MM.1S (cell line): Measurements from ENCODE around the gene KRTDAP.
A peak's percentile ranks its signal among the peaks of the same experiment; 100 is the strongest.

ENCODE experiments used
- DNase-seq: peaks from one replicate; pipeline ENCODE4 v3.0.0-alpha.2; 2015
- H2AFZ ChIP-seq: fragments of 300-600 bp; sonication (generic); 2 replicates; pipeline ENCODE4 v1.6.0; 2016; ENCODE audit warnings: antibody characterized with exemption, low read length
- H3F3A ChIP-seq: fragments of 300-600 bp; sonication (generic); 2 replicates; pipeline ENCODE4 v1.6.1; 2016; ENCODE audit warnings: mild to moderate bottlenecking, antibody characterized with exemption, low read length, moderate library complexity, mixed read lengths; ENCODE audit not compliant: insufficient read depth
- H3K27ac ChIP-seq: fragments of 300-600 bp; sonication (generic); 2 replicates; pipeline ENCODE4 v1.5.1; 2016; ENCODE audit warnings: mild to moderate bottlenecking, low read length
- H3K27me3 ChIP-seq: fragments of 300-600 bp; sonication (generic); replicated peaks from 2 replicates; pipeline ENCODE4 v1.6.0; 2016; ENCODE audit warnings: low read length; ENCODE audit not compliant: insufficient read depth
- H3K36me3 ChIP-seq: fragments of 300-600 bp; sonication (generic); replicated peaks from 2 replicates; pipeline ENCODE4 v1.6.1; 2016; ENCODE audit warnings: mild to moderate bottlenecking, low read length, mixed read lengths; ENCODE audit not compliant: insufficient read depth
- H3K4me1 ChIP-seq: fragments of 300-600 bp; sonication (generic); 2 replicates; pipeline ENCODE4 v1.6.1; 2016; ENCODE audit warnings: low read length, mixed read lengths
- H3K4me2 ChIP-seq: fragments of 300-600 bp; sonication (generic); 2 replicates; pipeline ENCODE4 v1.6.0; 2016; ENCODE audit warnings: low read depth, low read length
- H3K4me3 ChIP-seq: fragments of 300-600 bp; sonication (generic); 2 replicates; pipeline ENCODE4 v1.5.1; 2016; ENCODE audit warnings: low read length, mixed read lengths
- H3K79me2 ChIP-seq: fragments of 300-600 bp; sonication (generic); 2 replicates; pipeline ENCODE4 v1.6.1; 2016; ENCODE audit warnings: mixed run types, low read length, mixed read lengths
- H3K9ac ChIP-seq: fragments of 300-600 bp; sonication (generic); 2 replicates; pipeline ENCODE4 v1.6.1; 2016; ENCODE audit warnings: low read length, mixed read lengths
- H3K9me2 ChIP-seq: fragments of 300-600 bp; sonication (generic); replicated peaks from 2 replicates; pipeline ENCODE4 v1.6.1; 2016; ENCODE audit warnings: mild to moderate bottlenecking, low read length, mixed read lengths; ENCODE audit not compliant: insufficient read depth
- H3K9me3 ChIP-seq: fragments of 300-600 bp; sonication (generic); replicated peaks from 2 replicates; pipeline ENCODE4 v1.6.1; 2016; ENCODE audit warnings: mild to moderate bottlenecking, low read length, mixed read lengths; ENCODE audit not compliant: insufficient read depth
- H4K20me1 ChIP-seq: fragments of 300-600 bp; sonication (generic); 2 replicates; pipeline ENCODE4 v1.6.1; 2016; ENCODE audit warnings: mild to moderate bottlenecking, low read length, moderate library complexity, mixed read lengths; ENCODE audit not compliant: insufficient read depth
- CTCF ChIP-seq: fragments of 300-600 bp; sonication (generic); IDR thresholded peaks from 2 replicates; pipeline ENCODE4 v1.5.1; 2016; ENCODE audit warnings: antibody characterized with exemption, low read length, mixed read lengths
- EZH2 ChIP-seq: fragments of 300-600 bp; sonication (generic); optimal IDR thresholded peaks from 2 replicates; pipeline ENCODE3; 2017; ENCODE audit warnings: low read depth, mild to moderate bottlenecking, antibody characterized with exemption, low read length, mixed read lengths
- EZH2phosphoT487 ChIP-seq: fragments of 300-600 bp; sonication (generic); IDR thresholded peaks from 2 replicates; pipeline ENCODE4 v1.6.1; 2018; ENCODE audit warnings: antibody characterized with exemption, low read length

Gene KRTDAP

GRCh38 chr19:35513628-35514281 lies 23.5 kb upstream of the KRTDAP start, which contains the start of gene DMKN:
DMKN (minus strand) TSS chr19:35513649; CDS start chr19:35513475, 174 bp downstream.
- no peak within 1 kb of the TSS for H3K27ac ChIP-seq
- no peak within 1 kb of the TSS for H3K4me2 ChIP-seq
- no peaks in the 10 kb centered on the region for H4K20me1 ChIP-seq
- H3K4me1 ChIP-seq: no peaks in the 10 kb centered on the region
- H3K36me3 ChIP-seq: no peaks in the 10 kb centered on the region
- H3K4me3 ChIP-seq: no peak within 1 kb of the TSS
- no peak within 1 kb of the TSS for H2AFZ ChIP-seq
- H3K79me2 ChIP-seq: no peaks in the 10 kb centered on the region
- H3K9me2 ChIP-seq: no peaks in the 10 kb centered on the region
- no peak for DNase-seq
- H3F3A ChIP-seq: no peaks in the 10 kb centered on the region
- H3K27me3 ChIP-seq: peaks cover 98% of the 10 kb centered on the region
- no peaks in the 10 kb centered on the region for H3K9me3 ChIP-seq
- no peak within 1 kb of the TSS for H3K9ac ChIP-seq
- TF ChIP-seq EZH2 (no peak), EZH2phosphoT487 (no peak), CTCF (peak; percentile 21)

DNA sequence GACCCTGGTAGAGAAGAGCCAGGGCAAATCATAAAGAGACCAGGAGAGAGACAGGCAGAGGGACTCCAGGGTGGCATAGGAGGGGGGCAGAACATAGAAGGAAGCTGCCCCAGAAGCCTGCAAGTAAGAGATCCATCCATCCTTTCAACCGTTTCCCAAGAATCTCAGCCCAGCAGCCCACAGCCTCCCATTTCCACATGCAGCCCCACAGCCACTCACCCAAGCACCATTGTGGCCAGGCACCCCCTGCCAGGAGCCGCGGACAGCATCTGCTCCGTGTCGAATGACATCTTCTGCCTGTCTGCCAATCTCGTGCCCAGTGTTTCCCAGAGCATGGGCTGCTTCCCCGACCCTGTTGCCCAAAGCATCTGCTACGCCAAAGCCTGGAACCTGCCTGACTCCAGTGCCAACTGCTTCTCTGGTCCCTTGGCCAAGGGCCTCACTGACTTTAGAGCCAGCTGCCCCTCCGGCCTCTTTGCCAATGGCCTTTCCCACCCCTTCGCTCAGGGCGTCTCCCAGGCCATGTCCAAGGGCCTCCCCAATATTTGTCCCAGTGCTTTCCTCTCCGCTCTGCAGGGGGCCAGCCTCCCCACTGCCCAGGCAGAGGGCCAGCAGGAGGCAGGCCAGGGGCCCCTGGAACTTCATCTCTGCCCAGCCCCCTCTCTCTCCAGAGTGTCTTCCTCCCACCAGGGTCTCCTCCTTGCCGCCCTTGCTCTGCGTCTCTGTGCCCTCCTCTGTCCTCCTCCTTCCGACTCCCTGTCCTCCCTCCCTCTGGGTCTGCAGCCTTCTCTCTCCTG lies 22.8 kb upstream of the KRTDAP start:
- Histone ChIP-seq H3K4me2 (no peak overlapping the region), H3K27me3 (peaks cover 98% of the 10 kb centered on the region), H3K9me3 (no peaks in the 10 kb centered on the region), H3K9me2 (no peaks in the 10 kb centered on the region), H3K79me2 (no peaks in the 10 kb centered on the region), H3K27ac (no peak overlapping the region), H3K9ac (no peak overlapping the region), H3K36me3 (no peaks in the 10 kb centered on the region), H4K20me1 (no peaks in the 10 kb centered on the region), H3K4me1 (no peaks in the 10 kb centered on the region), H3F3A (no peaks in the 10 kb centered on the region), H2AFZ (no peak overlapping the region), H3K4me3 (no peak overlapping the region)
- no peak for DNase-seq
- TF ChIP-seq CTCF (no peak), EZH2 (no peak), EZH2phosphoT487 (no peak)

DNA sequence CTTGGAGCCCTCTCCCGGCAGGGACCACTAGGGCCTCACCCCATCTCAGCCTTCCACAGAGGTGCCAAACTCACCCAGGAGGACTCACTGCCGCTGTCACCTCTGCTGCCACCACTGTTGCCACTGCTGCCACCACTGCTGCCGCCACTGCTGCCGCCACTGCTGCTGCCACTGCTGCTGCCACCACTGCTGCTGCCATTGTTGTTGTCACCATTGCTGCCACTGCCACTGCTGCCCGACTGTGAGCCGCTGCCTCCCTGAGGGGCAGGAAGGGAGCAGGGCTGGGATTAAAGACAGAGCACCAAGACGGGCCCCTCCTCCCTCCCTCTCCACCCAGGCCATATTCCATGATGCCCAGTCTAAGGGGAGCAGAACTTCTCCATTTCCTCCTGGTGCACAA lies 21.1 kb upstream of the KRTDAP start:
- Histone ChIP-seq H2AFZ (no peak overlapping the region), H3K4me2 (no peak overlapping the region), H3K4me3 (no peak overlapping the region), H3K27me3 (peaks cover 97% of the 10 kb centered on the region), H3K36me3 (no peaks in the 10 kb centered on the region), H3K9me2 (no peaks in the 10 kb centered on the region), H4K20me1 (no peaks in the 10 kb centered on the region), H3K9me3 (no peaks in the 10 kb centered on the region), H3K4me1 (peaks cover 7% of the 10 kb centered on the region), H3K9ac (no peak overlapping the region), H3F3A (no peaks in the 10 kb centered on the region), H3K79me2 (no peaks in the 10 kb centered on the region), H3K27ac (no peak overlapping the region)
- no peak for TF ChIP-seq CTCF
- no peak for TF ChIP-seq EZH2
- TF ChIP-seq EZH2phosphoT487: no peak
- no peak for DNase-seq
